Stimulated activated CD8-positive, alpha-beta memory T cell treated with anti-CD3 and anti-CD28 coated beads, Interleukin-12 subunit alpha, Interleukin-12 subunit beta, amount 100 ng/mL, for 24 hours (primary cell): Measurements from ENCODE around the gene LRRK1.
"Not testable (repeated sequence)": the region's sequence is repeated elsewhere in the genome, so short reads cannot be mapped to it uniquely, and the experiment has no call there.

Experiments
- DNase-seq: peaks from one replicate; pipeline ENCODE4 v3.0.0-alpha.2; 2020; ENCODE audit errors: extremely low read depth

The LRRK1 gene

GRCh38 chr15:101092156-101092866 lies 173.2 kb downstream of the LRRK1 start:
- no peak for DNase-seq

- DNase-seq, result no peak
These were observed 173.7 kb downstream of the LRRK1 start for GRCh38 chr15:101092867-101093202.

GRCh38 chr15:101093958-101094357 lies 174.8 kb downstream of the LRRK1 start:
- DNase-seq, result no peak

- not testable (repeated sequence) for DNase-seq
These were observed 176.7 kb downstream of the LRRK1 start for GRCh38 chr15:101095796-101096406.

GRCh38 chr15:101097111-101097510 lies 178.0 kb downstream of the LRRK1 start:
- DNase-seq, result no peak

- no peak for DNase-seq
These were observed 180.0 kb downstream of the LRRK1 start for GRCh38 chr15:101099183-101099582.

GRCh38 chr15:101100118-101100517 lies 181.0 kb downstream of the LRRK1 start:
- DNase-seq, result no peak

- no peak for DNase-seq
These were observed 181.7 kb downstream of the LRRK1 start for GRCh38 chr15:101100593-101101442.

GRCh38 chr15:101101676-101102075 lies 182.5 kb downstream of the LRRK1 start:
- DNase-seq, result no peak

GRCh38 chr15:101102746-101103145 lies 183.6 kb downstream of the LRRK1 start:
- no peak for DNase-seq

- DNase-seq, result no peak
These were observed 184.4 kb downstream of the LRRK1 start for GRCh38 chr15:101103598-101103997.

- DNase-seq, result no peak
These were observed 185.0 kb downstream of the LRRK1 start for GRCh38 chr15:101104141-101104540.

- no peak for DNase-seq
These were observed 186.1 kb downstream of the LRRK1 start for GRCh38 chr15:101105059-101105891.

GRCh38 chr15:101107101-101107500 lies 187.9 kb downstream of the LRRK1 start:
- DNase-seq, result no peak

- no peak for DNase-seq
These were observed 188.7 kb downstream of the LRRK1 start for GRCh38 chr15:101107625-101108460.

- no peak for DNase-seq
These were observed 189.3 kb downstream of the LRRK1 start for GRCh38 chr15:101108461-101108775.

GRCh38 chr15:101108791-101109190 lies 189.6 kb downstream of the LRRK1 start:
- DNase-seq, result no peak

GRCh38 chr15:101110681-101111569 lies 191.8 kb downstream of the LRRK1 start:
- no peak for DNase-seq

GRCh38 chr15:101111570-101112262 lies 192.6 kb downstream of the LRRK1 start:
- no peak for DNase-seq
